Caco-2 (cell line): Measurements from ENCODE around the gene PLSCR1. TPM values are rescaled to one million over a fixed set of nuclear protein-coding genes. Genes with fewer than 3 reads are reported as not detected.

Experiments used
- BruUV-seq: library from RNA; stranded (reverse); fragments of 400-500 nt; replicated peaks from 2 replicates; lab custom pipeline; 2021; lab: Mats Ljungman, UMichigan
- CTCF ChIA-PET: fragments of 300-600 bp; sonication (Branson Sonifier 250); formaldehyde crosslinking; loops from one replicate; lab custom pipeline; 2022; ENCODE audit warnings: antibody characterized with exemption; lab: Charles Lee
- POLR2A ChIA-PET: fragments of 300-600 bp; sonication (Branson Sonifier 250); formaldehyde crosslinking; loops from one replicate; lab custom pipeline; 2022; ENCODE audit warnings: antibody characterized with exemption; lab: Charles Lee
- DNase-seq, 2 experiments: peaks; one replicate each; pipeline versions ENCODE4 v3.0.0 to v3.0.0-alpha.2; 2020 to 2022
- H3K27me3 ChIP-seq: replicated peaks from 2 replicates; pipeline ENCODE4 v1.6.0; 2011; ENCODE audit warnings: low read length; ENCODE audit not compliant: control insufficient read depth, insufficient read depth
- H3K36me3 ChIP-seq: 2 replicates; pipeline ENCODE4 v1.5.1; 2011; ENCODE audit warnings: low read length; ENCODE audit not compliant: control insufficient read depth, insufficient read depth
- H3K4me1 ChIP-seq: fragments of 250-450 bp; sonication (Bioruptor Pico); 2 replicates; pipeline ENCODE4 v1.5.1; 2020; ENCODE audit warnings: mild to moderate bottlenecking
- H3K4me3 ChIP-seq: 2 replicates; pipeline ENCODE4 v1.5.1; 2011; ENCODE audit warnings: low read depth, mild to moderate bottlenecking, control low read depth, low read length
- H3K9me3 ChIP-seq: fragments of 250-450 bp; sonication (Bioruptor Pico); 2 replicates; pipeline ENCODE4 v1.5.1; 2020; ENCODE audit warnings: mild to moderate bottlenecking, moderate library complexity
- H3K27ac Mint-ChIP-seq: one replicate; pipeline ENCODE4 v1.8.0; 2022; ENCODE audit warnings: mixed read lengths; ENCODE audit not compliant: unreplicated experiment
- H3K27me3 Mint-ChIP-seq: one replicate; pipeline ENCODE4 v1.8.0; 2022; ENCODE audit warnings: mixed read lengths; ENCODE audit not compliant: insufficient read depth, unreplicated experiment
- H3K36me3 Mint-ChIP-seq: one replicate; pipeline ENCODE4 v1.8.0; 2022; ENCODE audit warnings: mild to moderate bottlenecking, mixed read lengths; ENCODE audit not compliant: insufficient read depth, unreplicated experiment
- H3K4me1 Mint-ChIP-seq: one replicate; pipeline ENCODE4 v1.8.0; 2022; ENCODE audit warnings: low read depth, mixed read lengths; ENCODE audit not compliant: unreplicated experiment
- H3K4me3 Mint-ChIP-seq: one replicate; pipeline ENCODE4 v1.8.0; 2022; ENCODE audit warnings: mild to moderate bottlenecking, moderate library complexity, mixed read lengths; ENCODE audit not compliant: unreplicated experiment
- H3K9me3 Mint-ChIP-seq: one replicate; pipeline ENCODE4 v1.8.0; 2022; ENCODE audit warnings: mixed read lengths; ENCODE audit not compliant: unreplicated experiment
- CTCF ChIP-seq, 2 experiments: fragments of 200-600 bp in 1 of 2; IDR thresholded peaks; 1 replicate in 1 of 2; 2 replicates in 1 of 2; pipeline versions ENCODE4 v1.5.1 to v1.8.0; 2011 to 2022; ENCODE audit warnings: antibody characterized with exemption in 1 of 2, control low read depth in 1 of 2, inconsistent platforms in 1 of 2, low read depth in 1 of 2, low read length in 1 of 2, mild to moderate bottlenecking in 1 of 2, moderate library complexity in 1 of 2; ENCODE audit not compliant: insufficient read depth in 1 of 2, severe bottlenecking in 1 of 2, unreplicated experiment in 1 of 2
- intact Hi-C: fragments of 100-400 bp; cut with micrococcal nuclease; formaldehyde crosslinking; loops from one replicate; pipeline ENCODE4 v1.10.0; 2022; ENCODE audit not compliant: unreplicated experiment
- total RNA-seq: library from RNA; stranded (reverse); gene quantifications from 2 replicates; pipeline ENCODE4 v1.2.3, GENCODE V29; 2022

Gene PLSCR1
- total RNA-seq, 1 experiment from 2014 or later, result 116 TPM

GRCh38 chr3:146550070-146550615, 5.7 kb upstream of the PLSCR1 start:
- CTCF ChIA-PET, result no interaction called here
- DNase-seq, result no peak
- Histone ChIP-seq H3K4me3 (no peak overlapping the region), H3K4me1 (0 out of 2 replicates have a peak, but pooled peaks cover 2% of the 10 kb centered on the region), H3K9me3 (no peaks in the 10 kb centered on the region), H3K27me3 (no peaks in the 10 kb centered on the region), H3K36me3 (no peaks in the 10 kb centered on the region)
- Mint-ChIP-seq H3K4me3 (no peak overlapping the region), H3K9me3 (no peaks in the 10 kb centered on the region), H3K27me3 (no peaks in the 10 kb centered on the region), H3K36me3 (no peaks in the 10 kb centered on the region), H3K4me1 (peaks cover 8% of the 10 kb centered on the region), H3K27ac (no peak overlapping the region)
- BruUV-seq, result no TSS peak
- intact Hi-C loops, result no loop called here
- POLR2A ChIA-PET, result no interaction called here
- no peak for TF ChIP-seq CTCF (IDR thresholded peaks at IDR 0.05; ENCODE audit: insufficient read depth in 1 of 2, low read depth in 1 of 2, low read length in 1 of 2, severe bottlenecking in 1 of 2, unreplicated experiment in 1 of 2)

- peaks cover 20% of the 10 kb centered on the region for H3K4me1 Mint-ChIP-seq
- H3K27me3 ChIP-seq, result no peaks in the 10 kb centered on the region
- no peaks in the 10 kb centered on the region for H3K9me3 Mint-ChIP-seq
- no peak overlapping the region for H3K27ac Mint-ChIP-seq
- no peaks in the 10 kb centered on the region for H3K27me3 Mint-ChIP-seq
- DNase-seq, result no peak
- no TSS peak for BruUV-seq
- no peak overlapping the region for H3K4me3 ChIP-seq
- no peak overlapping the region for H3K4me3 Mint-ChIP-seq
- ChIA-PET POLR2A (no interaction called here), CTCF (no interaction called here)
- intact Hi-C loops, result no loop called here
- no peaks in the 10 kb centered on the region for H3K9me3 ChIP-seq
- TF ChIP-seq CTCF (IDR thresholded peaks at IDR 0.05; ENCODE audit: insufficient read depth in 1 of 2, low read depth in 1 of 2, low read length in 1 of 2, severe bottlenecking in 1 of 2, unreplicated experiment in 1 of 2), result no peak
- H3K36me3 ChIP-seq, result no peaks in the 10 kb centered on the region
- 0 out of 2 replicates have a peak, but pooled peaks cover 8% of the 10 kb centered on the region for H3K4me1 ChIP-seq
- H3K36me3 Mint-ChIP-seq, result peaks cover 8% of the 10 kb centered on the region
Measured at GRCh38 chr3:146547235-146547835, 2.9 kb upstream of the PLSCR1 start.

- no peak for DNase-seq
- 0 out of 2 replicates have a peak, but pooled peaks cover 8% of the 10 kb centered on the region for H3K4me1 ChIP-seq
- no peaks in the 10 kb centered on the region for H3K27me3 ChIP-seq
- intact Hi-C loops, result no loop called here
- H3K9me3 Mint-ChIP-seq, result no peaks in the 10 kb centered on the region
- no peak overlapping the region for H3K4me3 Mint-ChIP-seq
- POLR2A ChIA-PET, result no interaction called here
- BruUV-seq, result no TSS peak
- CTCF ChIA-PET, result no interaction called here
- H3K36me3 ChIP-seq, result no peaks in the 10 kb centered on the region
- no peaks in the 10 kb centered on the region for H3K27me3 Mint-ChIP-seq
- peaks cover 8% of the 10 kb centered on the region for H3K36me3 Mint-ChIP-seq
- no peaks in the 10 kb centered on the region for H3K9me3 ChIP-seq
- TF ChIP-seq CTCF (IDR thresholded peaks at IDR 0.05; ENCODE audit: insufficient read depth in 1 of 2, low read depth in 1 of 2, low read length in 1 of 2, severe bottlenecking in 1 of 2, unreplicated experiment in 1 of 2), result no peak
- H3K4me1 Mint-ChIP-seq, result peaks cover 25% of the 10 kb centered on the region
- H3K4me3 ChIP-seq, result no peak overlapping the region
- H3K27ac Mint-ChIP-seq, result no peak overlapping the region
Measured at GRCh38 chr3:146546366-146546965, 2.1 kb upstream of the PLSCR1 start.
